HG03139 (cell line): Measurements from ENCODE around the gene MATN1.

Experiments used
- ATAC-seq: cut with Tn5 transposase; IDR thresholded peaks from one replicate; pipeline ENCODE4 v1.9.1; 2021; ENCODE audit not compliant: unreplicated experiment

MATN1 gene

GRCh38 chr1:30745834-30746208 lies 22.4 kb upstream of the MATN1 start:
- no peak for ATAC-seq

DNA sequence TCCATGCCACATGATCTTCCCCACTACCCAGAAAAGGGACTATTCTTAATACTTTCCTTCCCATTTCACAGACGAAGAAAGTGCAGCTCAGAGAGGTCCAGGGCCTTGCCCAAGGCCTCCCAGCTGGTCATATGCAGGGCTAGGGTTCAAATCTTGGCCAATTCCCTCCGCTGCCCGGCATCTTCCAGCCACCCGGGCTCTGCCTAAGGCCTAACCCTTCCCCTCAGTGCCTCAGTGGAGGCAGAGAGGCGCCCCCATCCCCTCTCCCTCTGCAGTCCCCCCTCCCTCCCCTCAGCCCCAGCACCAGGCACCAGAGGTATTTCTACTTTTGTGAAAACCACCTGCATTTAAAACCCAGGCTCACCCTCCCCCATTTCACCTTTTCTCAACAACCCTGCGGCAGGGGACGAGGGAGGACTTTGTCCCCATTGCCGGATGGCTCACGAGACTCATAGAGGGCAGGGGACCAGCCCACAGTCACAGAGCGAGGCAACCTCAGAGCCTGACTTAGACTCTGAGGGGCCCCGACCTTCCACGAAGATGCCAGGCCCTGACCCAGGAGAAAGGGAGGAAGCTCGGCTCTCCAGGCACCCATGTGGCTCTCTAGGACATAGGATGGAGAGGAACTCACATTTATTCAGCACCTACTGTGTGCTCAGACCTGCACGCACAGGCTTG lies 21.9 kb upstream of the MATN1 start:
- no peak for ATAC-seq

GRCh38 chr1:30744060-30744756 lies 20.8 kb upstream of the MATN1 start:
- peak; percentile 29 for ATAC-seq

- no peak for ATAC-seq
These were observed 20.2 kb upstream of the MATN1 start for GRCh38 chr1:30743584-30744059.

DNA sequence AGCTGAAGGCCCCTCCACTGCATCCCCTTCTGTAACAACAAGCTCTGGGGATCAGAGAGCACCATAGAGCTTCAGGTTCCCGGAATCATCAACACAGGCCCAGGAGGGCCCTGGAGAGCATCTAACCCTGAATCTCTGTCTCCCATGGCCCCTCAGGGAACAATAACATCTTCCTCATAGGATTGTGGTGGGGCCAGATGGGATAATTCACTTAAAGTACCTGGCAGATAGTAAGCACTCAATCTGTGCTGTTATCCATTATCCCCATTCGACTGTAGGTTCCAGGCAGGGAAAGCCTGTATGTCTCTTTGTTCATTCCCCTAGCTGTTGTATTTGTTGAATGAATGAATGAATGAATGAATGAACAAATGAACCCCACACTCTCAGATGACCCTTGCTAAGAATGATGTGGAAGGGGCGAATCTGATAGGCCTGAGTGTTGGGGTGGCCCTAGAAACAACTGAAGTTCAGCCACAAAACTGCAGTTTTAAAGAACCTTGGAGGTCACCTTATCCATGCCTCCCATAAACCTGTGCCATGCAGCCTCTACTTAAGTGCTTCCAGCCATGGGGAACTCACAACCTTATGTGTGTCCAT lies 19.7 kb upstream of the MATN1 start:
- no peak for ATAC-seq

GRCh38 chr1:30742300-30742962 lies 19.0 kb upstream of the MATN1 start:
- no peak for ATAC-seq

DNA sequence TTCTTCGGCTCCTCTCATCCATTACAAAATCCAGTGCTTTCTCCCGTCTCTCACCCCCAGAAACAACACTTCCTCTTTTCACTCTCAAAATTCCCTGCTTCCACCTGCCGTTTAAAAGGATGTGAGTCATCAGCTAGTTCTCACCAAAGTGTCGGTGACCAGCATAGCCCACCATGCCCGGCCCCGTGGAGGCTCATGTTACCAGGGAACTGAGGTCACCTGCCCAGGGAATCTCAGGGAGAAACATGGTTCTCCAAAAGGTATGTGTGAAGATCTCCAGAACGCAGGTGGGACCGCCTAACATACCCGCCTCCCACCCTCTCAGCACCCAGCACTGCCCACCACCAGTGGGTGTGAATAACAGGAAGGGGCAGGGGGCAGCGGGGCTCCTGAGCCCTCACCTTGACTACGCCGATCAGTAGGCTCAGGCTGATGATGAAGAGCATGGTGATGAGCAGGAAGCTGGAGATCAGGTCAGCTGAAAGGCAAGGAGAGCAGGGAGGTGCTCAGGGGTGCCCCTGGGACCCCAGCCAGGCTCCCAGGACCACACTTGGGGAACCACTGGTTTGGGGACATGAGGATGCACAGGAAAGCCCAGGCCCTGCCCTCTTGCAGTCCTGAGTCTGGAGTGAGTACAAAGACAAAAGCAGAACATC lies 18.0 kb upstream of the MATN1 start:
- ATAC-seq = no peak

DNA sequence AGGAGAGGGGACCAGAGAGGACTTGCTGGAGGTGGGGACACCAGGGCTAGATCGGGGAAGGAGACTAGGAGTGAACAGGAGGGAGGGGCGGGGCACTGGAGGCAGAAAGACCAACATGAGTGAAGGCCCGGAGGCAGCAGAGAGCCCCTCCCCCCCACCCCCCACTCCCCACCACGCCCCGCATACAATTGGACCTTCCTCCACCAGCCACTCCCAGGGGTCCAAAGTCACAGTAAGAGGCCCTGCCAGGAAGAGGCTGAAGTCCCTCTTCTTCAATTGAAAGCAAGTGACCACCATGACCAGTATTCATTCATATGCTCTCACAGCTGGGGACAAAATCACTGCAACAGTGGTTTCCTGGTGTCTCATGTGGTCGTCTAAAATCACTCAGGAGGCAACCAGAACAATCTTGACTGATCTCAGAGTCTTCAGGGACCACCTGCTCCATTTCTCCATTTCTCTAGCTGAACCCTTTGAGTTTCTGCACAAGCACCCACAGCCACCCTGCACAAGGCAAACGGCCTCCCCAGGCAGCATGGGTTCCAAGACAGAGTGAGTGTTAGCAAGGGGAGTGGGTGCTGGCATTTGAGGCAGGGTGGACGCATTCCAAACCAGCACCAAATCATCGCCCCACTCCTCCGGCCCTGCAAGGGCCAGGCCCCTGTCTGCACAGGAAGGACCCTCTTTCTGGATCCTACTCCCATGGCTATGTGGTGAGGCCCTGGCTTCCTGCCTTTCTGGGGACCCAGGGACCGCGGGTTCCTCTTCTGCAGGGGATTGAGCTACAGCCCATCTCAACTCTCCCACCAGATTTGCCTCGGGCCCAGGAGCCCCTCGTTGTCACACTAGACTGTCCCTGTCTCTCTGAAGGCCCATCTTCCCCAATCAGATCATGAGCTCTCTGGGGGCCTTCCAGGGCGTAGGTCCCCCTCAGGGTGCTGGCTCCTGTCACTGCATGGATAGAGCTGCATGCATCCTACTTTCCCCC lies 17.2 kb upstream of the MATN1 start:
- no peak for ATAC-seq

GRCh38 chr1:30739601-30740000 lies 16.2 kb upstream of the MATN1 start:
- ATAC-seq = no peak

- no peak for ATAC-seq
These were observed 15.6 kb upstream of the MATN1 start for GRCh38 chr1:30738715-30739559.

DNA sequence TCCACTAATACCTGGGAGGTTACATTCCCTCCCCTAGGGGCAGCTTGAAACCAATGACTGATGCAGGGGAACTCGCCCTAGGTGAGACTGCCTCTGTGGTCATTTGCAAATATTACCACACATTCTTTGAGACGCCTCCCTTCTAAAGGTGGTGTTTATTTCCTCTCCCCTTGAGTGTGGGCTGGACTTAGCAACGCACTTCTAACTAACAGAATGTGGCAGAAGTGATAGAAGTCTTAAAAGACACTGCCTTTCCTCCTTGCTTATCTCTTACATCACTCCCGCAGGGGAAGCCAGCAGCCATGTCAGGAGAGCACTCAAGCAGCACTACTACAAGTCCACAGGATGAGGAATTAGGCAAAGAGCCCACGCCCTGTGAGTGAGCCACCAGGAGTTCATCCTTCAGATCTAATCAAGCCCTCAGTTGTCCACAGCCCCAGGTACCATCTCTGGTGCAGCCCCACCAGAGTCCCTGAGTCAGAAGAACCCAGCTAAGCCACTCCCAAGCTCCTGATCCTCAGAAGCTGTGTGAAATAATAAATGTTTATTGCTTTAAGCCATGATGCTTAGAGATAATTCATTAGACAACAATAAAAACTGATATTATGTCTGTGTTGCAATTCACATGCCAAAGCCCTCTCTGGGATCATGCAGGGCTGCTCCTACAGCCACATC lies 14.8 kb upstream of the MATN1 start:
- ATAC-seq = no peak

- ATAC-seq = no peak
These were observed 14.1 kb upstream of the MATN1 start for GRCh38 chr1:30737357-30738039.

DNA sequence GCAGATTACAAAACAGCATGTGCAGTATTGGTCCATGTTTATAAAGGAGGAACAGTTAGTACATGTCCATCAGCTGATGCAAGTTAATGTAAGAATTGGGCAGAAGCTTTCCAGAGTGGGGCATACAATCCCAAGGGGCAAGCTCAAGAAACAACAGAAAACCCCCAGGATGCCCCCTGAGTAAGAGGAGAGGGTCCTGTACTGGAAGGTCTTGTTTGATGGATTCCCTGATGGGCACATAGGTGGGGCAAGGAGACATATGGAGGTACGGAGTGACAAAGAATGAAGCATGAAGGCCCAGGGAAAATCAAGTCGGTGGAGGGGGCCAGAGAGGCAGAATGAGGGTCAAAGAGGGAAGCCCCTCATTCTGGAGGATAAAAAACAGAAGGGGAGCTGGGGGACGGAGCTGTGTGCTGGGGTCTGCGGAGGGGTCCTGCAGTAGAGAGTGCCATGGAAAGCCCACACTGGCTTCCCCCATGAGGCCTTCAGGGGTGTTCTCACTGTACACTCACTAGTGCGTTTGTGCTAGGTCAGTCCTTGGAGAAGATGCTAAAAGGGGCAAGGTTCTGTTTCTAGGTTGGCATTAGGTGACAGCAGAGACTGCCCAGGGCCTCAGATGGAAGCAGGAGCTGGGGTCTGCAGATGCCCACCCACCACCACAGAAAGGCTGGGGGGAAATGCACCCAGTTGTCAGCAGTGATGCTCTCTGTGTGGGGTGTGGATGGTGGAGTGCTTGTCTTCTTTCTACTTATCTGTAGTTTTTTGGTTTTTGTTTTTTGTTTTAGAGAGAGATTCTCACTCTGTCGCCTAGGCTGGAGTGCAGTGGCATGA lies 12.5 kb upstream of the MATN1 start:
- ATAC-seq = no peak

GRCh38 chr1:30735124-30735523 lies 11.7 kb upstream of the MATN1 start:
- no peak for ATAC-seq

DNA sequence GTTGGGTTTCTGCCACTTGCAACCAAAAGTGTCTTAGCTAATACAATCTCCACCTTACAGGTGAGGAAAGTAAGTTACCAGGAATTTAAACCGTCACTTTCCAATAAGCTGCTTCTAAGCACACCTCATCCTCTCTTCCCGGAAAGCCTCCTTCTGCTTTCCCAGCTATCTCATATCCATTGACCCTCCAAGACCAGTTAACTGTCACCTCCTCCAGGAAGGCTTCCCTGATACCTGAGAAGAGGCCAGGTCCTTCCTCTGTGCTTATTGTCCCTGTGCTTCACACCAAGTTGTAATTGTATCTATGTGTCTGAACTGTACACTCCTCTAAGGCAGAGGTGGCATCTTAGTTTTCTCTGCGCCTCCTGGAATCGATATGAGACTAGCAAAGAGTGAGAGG lies 11.2 kb upstream of the MATN1 start:
- no peak for ATAC-seq

DNA sequence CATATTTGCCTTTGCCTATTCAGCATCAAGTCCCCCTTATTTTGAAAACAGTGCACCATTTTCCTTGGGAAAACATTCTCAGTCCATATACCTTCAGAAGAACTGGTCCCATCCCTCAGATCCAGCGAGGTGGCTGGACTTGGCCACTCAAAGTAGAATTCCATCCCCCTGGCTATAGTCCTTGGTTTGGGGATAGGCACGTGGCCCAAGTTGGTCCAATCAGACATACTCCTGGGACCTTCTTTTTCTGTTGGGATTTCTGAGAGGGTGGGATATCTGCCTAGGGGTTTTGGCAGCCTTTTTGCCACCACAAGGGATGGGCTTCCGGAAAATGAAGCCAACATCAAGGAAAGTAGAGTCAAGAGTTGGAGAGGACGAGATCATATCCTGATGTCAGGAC lies 10.7 kb upstream of the MATN1 start:
- ATAC-seq = no peak

GRCh38 chr1:30733493-30733892 lies 10.1 kb upstream of the MATN1 start:
- no peak for ATAC-seq
